Testis (tissue), 3 donors: ENCODE measurements around the gene PCDHB13. TPM values are rescaled to one million over a fixed set of nuclear protein-coding genes. Genes with fewer than 3 reads are reported as not detected.
"Not testable (repeated sequence)": the region's sequence is repeated elsewhere in the genome, so short reads cannot be mapped to it uniquely, and the experiment has no call there.

Experiments
- DNase-seq: peaks from one replicate; pipeline ENCODE4 v3.0.0-alpha.2; 2019
- H3K27ac ChIP-seq, 2 donors: fragments of 200-600 bp; sonication (generic); one replicate each; pipeline ENCODE4 v1.5.1; 2019
- H3K27me3 ChIP-seq: fragments of 200-600 bp; sonication (generic); one replicate; pipeline ENCODE4 v1.5.1; 2019
- H3K36me3 ChIP-seq: fragments of 200-600 bp; sonication (generic); one replicate; pipeline ENCODE4 v1.5.1; 2017; ENCODE audit warnings: low read depth; ENCODE audit errors: missing control alignments
- H3K4me1 ChIP-seq: fragments of 200-600 bp; sonication (generic); one replicate; pipeline ENCODE4 v1.5.1; 2019
- H3K4me3 ChIP-seq, 2 donors: fragments of 200-600 bp; sonication (generic); one replicate each; pipeline ENCODE4 v1.5.1; 2017 to 2019
- H3K9me3 ChIP-seq: fragments of 200-600 bp; sonication (generic); one replicate; pipeline ENCODE4 v1.5.1; 2017
- CTCF ChIP-seq, 3 experiments: fragments of 450-650 bp in 2 of 3; fragments of 200-600 bp in 1 of 3; sonication (generic) in 1 of 3; IDR thresholded peaks; one replicate each; pipeline ENCODE4 v1.5.1; 2016 to 2019; ENCODE audit warnings: antibody characterized with exemption in 3 of 3, mild to moderate bottlenecking in 2 of 3, moderate library complexity in 1 of 3
- POLR2A ChIP-seq: fragments of 450-650 bp; IDR thresholded peaks from one replicate; pipeline ENCODE4 v1.6.1; 2017; ENCODE audit warnings: antibody characterized with exemption, mild to moderate bottlenecking, moderate library complexity
- WGBS, 2 donors: methylation state at CpG; one replicate each; pipeline ENCODE4 v1.1.5; 2018; 5-methylcytosine and 5-hydroxymethylcytosine counted together
- intact Hi-C: fragments of 100-400 bp; cut with DNase I; formaldehyde crosslinking; loops from one replicate; pipeline ENCODE4 v1.15.1; 2023; ENCODE audit warnings: low total_unique reads
- polyA plus RNA-seq: library from polyadenylated mRNA; stranded (reverse); fragments of 350-450 nt; fragmentation: Illumina TruSeq; extraction: RNeasy Lipid Tissue Mini Kit (QIAGEN cat#74804); gene quantifications from one replicate; pipeline ENCODE4 v1.2.3, GENCODE V29; 2014; ENCODE audit warnings: low read depth, low replicate concordance; ENCODE audit not compliant: insufficient read depth
- total RNA-seq, 2 donors: library from RNA; depleted of rRNA; stranded (reverse); fragments of >200 nt; gene quantifications; one replicate each; pipeline ENCODE4 v1.2.3, GENCODE V29; 2016

Gene PCDHB13
- total and polyA plus RNA-seq, 3 donors from 2014 or later = 2.6 to 9.3 (median 8.6) TPM

GRCh38 chr5:141177577-141178191 lies 36.0 kb upstream of the PCDHB13 start, which contains the start of gene PCDHB8:
PCDHB8 (plus strand) TSS chr5:141177790; CDS start chr5:141178035, 245 bp downstream.
- H3K36me3 ChIP-seq, H3K9me3 ChIP-seq, H3K4me1 ChIP-seq, H3K4me3 ChIP-seq, H3K27ac ChIP-seq, H3K27me3 ChIP-seq, intact Hi-C loops: not testable (repeated sequence)
- peak in 1 of 3 experiments; percentile 20 for TF ChIP-seq CTCF (IDR thresholded peaks at IDR 0.05)
- 19 to 26% methylated on average over 14 to 15 of the region's 18 CpGs for WGBS, 2 donors
- peak; percentile 78 for DNase-seq

GRCh38 chr5:141179371-141179770 lies 34.3 kb upstream of the PCDHB13 start:
- H3K4me3 ChIP-seq, DNase-seq, H3K4me1 ChIP-seq, H3K27me3 ChIP-seq, H3K36me3 ChIP-seq, intact Hi-C loops, H3K27ac ChIP-seq, H3K9me3 ChIP-seq: not testable (repeated sequence)
- WGBS, 2 donors = 32 to 52% methylated on average over 28 to 37 of the region's 39 CpGs

DNA sequence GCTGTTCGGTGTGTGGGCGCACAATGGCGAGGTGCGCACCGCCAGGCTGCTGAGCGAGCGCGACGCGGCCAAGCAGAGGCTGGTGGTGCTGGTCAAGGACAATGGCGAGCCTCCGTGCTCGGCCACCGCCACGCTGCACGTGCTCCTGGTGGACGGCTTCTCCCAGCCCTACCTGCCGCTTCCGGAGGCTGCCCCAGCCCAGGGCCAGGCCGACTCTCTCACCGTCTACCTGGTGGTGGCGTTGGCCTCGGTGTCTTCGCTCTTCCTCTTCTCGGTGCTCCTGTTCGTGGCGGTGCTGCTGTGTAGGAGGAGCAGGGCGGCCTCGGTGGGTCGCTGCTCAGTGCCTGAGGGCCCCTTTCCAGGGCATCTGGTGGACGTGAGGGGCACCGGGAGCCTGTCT lies 33.8 kb upstream of the PCDHB13 start:
- H3K27ac ChIP-seq, H3K4me1 ChIP-seq, DNase-seq, H3K27me3 ChIP-seq, intact Hi-C loops, H3K9me3 ChIP-seq, H3K36me3 ChIP-seq, H3K4me3 ChIP-seq: not testable (repeated sequence)
- 20 to 34% methylated on average over 15 to 22 of the region's 32 CpGs for WGBS, 2 donors

DNA sequence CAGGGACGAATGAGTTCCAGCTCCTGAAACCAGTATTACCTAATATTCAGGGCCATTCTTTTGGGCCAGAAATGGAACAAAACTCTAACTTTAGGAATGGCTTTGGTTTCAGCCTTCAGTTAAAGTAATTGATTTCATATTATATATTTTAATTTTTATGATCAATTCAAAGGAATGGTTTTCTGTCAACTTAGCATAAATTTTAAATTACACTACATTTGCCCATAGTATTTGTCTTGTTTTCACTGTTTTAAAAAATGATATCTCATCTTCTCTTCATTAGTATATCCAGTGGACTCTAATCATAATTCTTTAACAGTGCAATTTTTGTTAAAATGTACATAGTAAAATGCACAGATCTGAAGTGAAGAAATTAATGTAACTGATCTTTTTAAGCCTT lies 33.4 kb upstream of the PCDHB13 start:
- H3K4me1 ChIP-seq = no peaks in the 10 kb centered on the region
- H3K36me3 ChIP-seq = no peaks in the 10 kb centered on the region
- no peaks in the 10 kb centered on the region for H3K27me3 ChIP-seq
- TF ChIP-seq CTCF (IDR thresholded peaks at IDR 0.05) (no peak), POLR2A (no peak)
- H3K4me3 ChIP-seq = no peak overlapping the region
- H3K9me3 ChIP-seq = no peaks in the 10 kb centered on the region
- 37 to 69% methylated on average over 1 of the region's 1 CpG for WGBS, 2 donors
- DNase-seq = no peak
- no peak overlapping the region for H3K27ac ChIP-seq
- intact Hi-C loops = no loop called here

DNA sequence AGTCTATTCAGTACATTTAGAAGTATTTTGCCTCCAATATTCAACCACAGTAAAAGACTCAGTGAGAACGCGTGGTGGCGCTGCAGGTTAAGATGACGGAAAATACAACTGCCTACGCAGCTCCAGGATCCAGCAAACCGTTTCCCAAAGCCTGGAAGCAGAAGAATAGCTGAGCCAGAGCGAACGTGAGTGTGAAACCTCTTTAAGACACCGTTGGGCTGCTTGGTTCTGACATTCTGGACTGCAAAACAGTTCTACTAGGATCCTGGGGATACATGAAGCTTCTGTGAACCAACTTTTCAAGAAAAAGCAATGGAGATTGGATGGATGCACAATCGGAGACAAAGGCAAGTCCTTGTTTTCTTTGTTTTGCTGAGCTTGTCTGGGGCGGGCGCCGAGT lies 31.5 kb upstream of the PCDHB13 start, which contains the start of gene PCDHB16:
Gene PCDHB16, plus strand, starts transcription at position 140 of the 400 bp plus-strand sequence. Its CDS starts 173 bp downstream, at position 313.
- 11 to 13% methylated on average over 13 of the region's 13 CpGs for WGBS, 2 donors
- Histone ChIP-seq H3K9me3 (no peaks in the 10 kb centered on the region), H3K4me3 (peak within 1 kb of the TSS; percentile 16 to 45)

DNA sequence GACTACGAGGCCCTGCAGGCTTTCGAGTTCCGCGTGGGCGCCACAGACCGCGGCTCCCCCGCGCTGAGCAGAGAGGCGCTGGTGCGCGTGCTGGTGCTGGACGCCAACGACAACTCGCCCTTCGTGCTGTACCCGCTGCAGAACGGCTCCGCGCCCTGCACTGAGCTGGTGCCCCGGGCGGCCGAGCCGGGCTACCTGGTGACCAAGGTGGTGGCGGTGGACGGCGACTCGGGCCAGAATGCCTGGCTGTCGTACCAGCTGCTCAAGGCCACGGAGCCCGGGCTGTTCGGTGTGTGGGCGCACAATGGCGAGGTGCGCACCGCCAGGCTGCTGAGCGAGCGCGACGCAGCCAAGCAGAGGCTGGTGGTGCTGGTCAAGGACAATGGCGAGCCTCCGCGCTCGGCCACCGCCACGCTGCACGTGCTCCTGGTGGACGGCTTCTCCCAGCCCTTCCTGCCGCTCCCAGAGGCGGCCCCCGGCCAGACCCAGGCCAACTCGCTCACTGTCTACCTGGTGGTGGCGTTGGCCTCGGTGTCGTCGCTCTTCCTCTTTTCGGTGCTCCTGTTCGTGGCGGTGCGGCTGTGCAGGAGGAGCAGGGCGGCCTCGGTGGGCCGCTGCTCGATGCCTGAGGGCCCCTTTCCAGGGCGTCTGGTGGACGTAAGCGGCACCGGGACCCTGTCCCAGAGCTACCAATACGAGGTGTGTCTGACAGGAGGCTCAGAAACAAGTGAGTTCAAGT lies 29.4 kb upstream of the PCDHB13 start:
- H3K4me1 ChIP-seq, H3K27ac ChIP-seq, H3K27me3 ChIP-seq, H3K36me3 ChIP-seq, H3K4me3 ChIP-seq, DNase-seq, H3K9me3 ChIP-seq, intact Hi-C loops: not testable (repeated sequence)
- 28 to 35% methylated on average over 11 to 24 of the region's 69 CpGs for WGBS, 2 donors

More for the DNA sequence above, 31.5 kb upstream of the PCDHB13 start, which contains the start of gene PCDHB16:
- no peak for TF ChIP-seq POLR2A
- peak; percentile 40 to 49 (median 46) for TF ChIP-seq CTCF (IDR thresholded peaks at IDR 0.05)
- Histone ChIP-seq H3K4me1 (no peaks in the 10 kb centered on the region), H3K27ac (no peak within 1 kb of the TSS), H3K36me3 (no peaks in the 10 kb centered on the region), H3K27me3 (no peaks in the 10 kb centered on the region)
- intact Hi-C loops = no loop called here
- peak; percentile 84 for DNase-seq
